ENCODE results near the gene MXI1.

MXI1 gene

GRCh38 chr10:110285501-110285900 lies 78.1 kb downstream of the MXI1 start:
- H3K27ac ChIP-seq = no peak overlapping the region
- no peak for TF ChIP-seq ZFX (IDR thresholded peaks at IDR 0.05)
- no peak for TF ChIP-seq CTCF (conservative IDR thresholded peaks at IDR 0.05)

DNA sequence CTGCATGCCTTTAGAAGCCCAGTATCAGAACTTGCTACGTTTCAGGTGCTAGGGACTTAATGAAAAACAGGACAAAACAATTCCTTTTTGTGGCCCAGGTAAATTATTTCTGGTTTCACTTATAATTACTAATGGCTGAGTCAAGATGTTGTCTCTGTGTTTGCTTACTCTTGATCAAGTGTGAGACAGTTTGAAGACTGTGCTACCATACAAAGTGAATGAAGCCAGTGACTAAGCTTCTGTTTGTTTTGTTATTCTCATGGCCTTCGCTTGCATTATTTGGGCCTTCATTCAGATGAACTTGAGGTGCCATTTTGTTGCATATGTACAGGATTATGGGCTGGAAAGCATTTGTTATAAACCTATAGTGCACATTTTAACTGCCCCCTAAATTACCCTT lies 79.4 kb downstream of the MXI1 start:
- no peak overlapping the region for H3K27ac ChIP-seq
- no peak for TF ChIP-seq ZFX (IDR thresholded peaks at IDR 0.05)
- no peak for TF ChIP-seq CTCF (conservative IDR thresholded peaks at IDR 0.05)

GRCh38 chr10:110296966-110297365 lies 89.6 kb downstream of the MXI1 start:
- TF ChIP-seq CTCF (conservative IDR thresholded peaks at IDR 0.05) = no peak
- no peak for TF ChIP-seq ZFX (IDR thresholded peaks at IDR 0.05)
- no peak overlapping the region for H3K27ac ChIP-seq

- H3K27ac ChIP-seq = no peak overlapping the region
- no peak for TF ChIP-seq CTCF (conservative IDR thresholded peaks at IDR 0.05)
- TF ChIP-seq ZFX (IDR thresholded peaks at IDR 0.05) = no peak
Measured at GRCh38 chr10:110300486-110300986, 93.1 kb downstream of the MXI1 start.

DNA sequence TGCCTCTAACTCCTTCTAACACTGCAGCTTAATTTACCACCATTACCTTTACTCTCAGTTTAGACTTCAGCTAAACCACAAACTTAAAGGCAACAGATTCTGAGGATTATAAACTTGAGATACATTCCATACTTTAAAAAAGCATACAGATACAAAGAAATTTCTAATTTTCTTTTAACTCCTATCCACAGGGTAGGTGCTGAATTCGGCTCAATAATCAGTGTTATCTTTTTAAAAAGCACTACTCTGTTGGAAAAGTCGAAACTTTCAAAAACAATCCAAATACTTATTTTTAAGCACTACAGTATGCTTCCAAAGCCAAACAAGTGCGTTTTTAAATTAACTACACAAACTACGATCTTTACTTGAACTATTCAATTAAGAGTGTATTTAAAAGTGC lies 96.3 kb downstream of the MXI1 start:
- TF ChIP-seq ZFX (IDR thresholded peaks at IDR 0.05) (no peak), CTCF (conservative IDR thresholded peaks at IDR 0.05) (no peak)
- peak overlapping the region; percentile 91 for H3K27ac ChIP-seq

DNA sequence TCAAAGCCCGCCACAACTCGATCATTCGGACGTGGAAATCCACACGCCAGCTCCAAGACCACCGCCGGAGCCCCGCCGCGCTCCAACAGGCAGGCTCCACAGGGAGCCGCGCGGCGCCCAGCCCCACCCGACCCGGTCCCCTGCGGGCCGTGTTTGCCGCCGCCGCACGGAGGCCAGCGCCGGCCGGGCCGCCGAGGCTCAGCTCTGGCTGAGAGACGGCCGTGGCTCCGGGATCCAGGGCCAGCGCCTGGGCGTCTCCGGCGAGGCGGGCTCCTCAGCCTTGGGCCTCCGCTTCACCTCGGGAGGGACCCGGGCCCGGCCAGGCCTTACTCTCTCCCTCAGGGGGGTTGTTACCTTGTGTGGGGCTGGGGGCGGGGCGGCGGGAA lies 97.0 kb downstream of the MXI1 start:
- peak overlapping the region; percentile 91 for H3K27ac ChIP-seq
- TF ChIP-seq ZFX (IDR thresholded peaks at IDR 0.05) (peak; percentile 97), CTCF (conservative IDR thresholded peaks at IDR 0.05) (no peak)

DNA sequence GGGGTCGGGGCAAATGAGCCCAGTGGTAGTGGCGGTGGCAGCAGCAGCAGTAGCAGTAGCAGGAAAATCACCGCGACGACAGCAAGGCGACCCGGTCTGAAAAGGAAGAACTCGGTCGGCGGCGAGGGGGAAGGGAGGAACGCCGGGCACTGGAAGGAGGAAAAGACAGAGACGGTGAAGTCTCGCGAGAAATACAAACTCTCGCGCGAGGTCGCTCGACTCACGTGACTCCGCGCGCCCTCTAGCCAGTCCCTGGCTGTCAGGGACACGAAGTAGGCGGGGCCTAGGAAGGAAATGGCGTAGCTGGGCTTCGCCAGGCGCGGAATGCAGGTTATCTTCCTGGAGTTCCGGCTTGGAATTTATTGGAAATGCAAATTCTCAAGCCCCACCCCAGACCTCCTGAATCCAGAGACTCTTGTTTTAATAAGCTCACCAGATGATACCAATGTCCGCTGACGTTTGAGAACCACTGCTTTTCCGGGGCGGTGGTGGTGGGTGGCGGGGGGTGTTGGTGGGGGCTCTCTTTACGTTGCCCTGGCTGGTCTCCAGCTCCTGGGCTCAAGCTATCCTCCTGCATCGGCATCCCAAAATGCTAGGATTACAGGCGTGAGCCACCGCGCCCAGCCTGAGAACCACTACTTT lies 97.5 kb downstream of the MXI1 start, which contains the start of gene SMNDC1:
TSS of gene SMNDC1 (minus strand) at position 141 of the 642 bp plus-strand sequence. CDS start 1,333 bp downstream, outside the sequence.
- TF ChIP-seq ZFX (IDR thresholded peaks at IDR 0.05) (peak; percentile 76), CTCF (conservative IDR thresholded peaks at IDR 0.05) (no peak)
- peak within 1 kb of the TSS; percentile 91 for H3K27ac ChIP-seq
